PC-9 (cell line): ENCODE measurements around the gene PSMB7. TPM values are rescaled to one million over a fixed set of nuclear protein-coding genes. Genes with fewer than 3 reads are reported as not detected.

Experiments used
- BruUV-seq: library from RNA; stranded (reverse); fragments of 400-500 nt; replicated peaks from 2 replicates; lab custom pipeline; 2021; lab: Mats Ljungman, UMichigan
- CTCF ChIA-PET: fragments of 300-600 bp; sonication (Branson Sonifier 250); formaldehyde crosslinking; loops from one replicate; lab custom pipeline; 2022; ENCODE audit warnings: antibody characterized with exemption; lab: Charles Lee
- POLR2A ChIA-PET: fragments of 300-600 bp; sonication (Branson Sonifier 250); formaldehyde crosslinking; loops from one replicate; lab custom pipeline; 2022; ENCODE audit warnings: antibody characterized with exemption; ENCODE audit not compliant: unreplicated experiment; lab: Charles Lee
- DNase-seq, 2 experiments: peaks; one replicate each; pipeline versions ENCODE4 v3.0.0 to v3.0.0-alpha.2; 2015 to 2022; ENCODE audit warnings: mixed read lengths in 1 of 2
- H2AFZ ChIP-seq: fragments of 200-600 bp; sonication (generic); 2 replicates; pipeline ENCODE4 v1.8.1; 2017; ENCODE audit warnings: antibody characterized with exemption
- H3F3A ChIP-seq: fragments of 200-600 bp; sonication (generic); 2 replicates; pipeline ENCODE4 v1.8.1; 2017; ENCODE audit warnings: antibody characterized with exemption, mild to moderate bottlenecking, low read depth; ENCODE audit not compliant: insufficient read depth
- H3K27ac ChIP-seq: fragments of 200-600 bp; sonication (generic); 2 replicates; pipeline ENCODE4 v1.6.1; 2016; ENCODE audit warnings: mixed run types
- H3K27me3 ChIP-seq: fragments of 200-600 bp; sonication (generic); 2 replicates; pipeline ENCODE4 v1.6.1; 2016; ENCODE audit warnings: low read depth, mixed run types; ENCODE audit not compliant: insufficient read depth
- H3K36me3 ChIP-seq: fragments of 200-600 bp; sonication (generic); 2 replicates; pipeline ENCODE4 v1.6.1; 2016; ENCODE audit warnings: low read depth, mixed run types
- H3K4me1 ChIP-seq: fragments of 200-600 bp; sonication (generic); replicated peaks from 2 replicates; pipeline ENCODE4 v1.6.1; 2016; ENCODE audit warnings: mixed run types; ENCODE audit not compliant: insufficient read depth
- H3K4me2 ChIP-seq: fragments of 200-600 bp; sonication (generic); 2 replicates; pipeline ENCODE4 v1.6.1; 2017; ENCODE audit warnings: mixed run types
- H3K4me3 ChIP-seq: fragments of 200-600 bp; sonication (generic); 2 replicates; pipeline ENCODE4 v1.6.1; 2016; ENCODE audit warnings: mixed run types
- H3K79me2 ChIP-seq: fragments of 200-600 bp; sonication (generic); 2 replicates; pipeline ENCODE4 v1.6.1; 2017; ENCODE audit warnings: low read depth, mixed run types
- H3K9me2 ChIP-seq: fragments of 200-600 bp; sonication (generic); 2 replicates; pipeline ENCODE4 v1.8.1; 2017; ENCODE audit warnings: mild to moderate bottlenecking; ENCODE audit not compliant: insufficient read depth
- H3K9me3 ChIP-seq: fragments of 200-600 bp; sonication (generic); 2 replicates; pipeline ENCODE4 v1.8.1; 2016; ENCODE audit warnings: low read depth; ENCODE audit not compliant: insufficient read depth
- H4K20me1 ChIP-seq: fragments of 200-600 bp; sonication (generic); 2 replicates; pipeline ENCODE4 v1.8.1; 2017; ENCODE audit not compliant: insufficient read depth
- CTCF ChIP-seq: fragments of 200-600 bp; sonication (generic); conservative IDR thresholded peaks from 2 replicates; pipeline ENCODE4 v1.6.1; 2017; ENCODE audit warnings: mixed run types, antibody characterized with exemption, mild to moderate bottlenecking, moderate library complexity
- EZH2 ChIP-seq: fragments of 200-600 bp; sonication (generic); IDR thresholded peaks from 2 replicates; pipeline ENCODE4 v1.8.0; 2017; ENCODE audit warnings: antibody characterized with exemption, low read depth
- intact Hi-C: fragments of 100-400 bp; cut with micrococcal nuclease; formaldehyde crosslinking; loops from one replicate; pipeline ENCODE4 v1.10.0; 2022; ENCODE audit not compliant: unreplicated experiment
- total RNA-seq: library from RNA; stranded (reverse); gene quantifications from 2 replicates; pipeline ENCODE4 v1.2.3, GENCODE V29; 2021

The PSMB7 gene
- total RNA-seq, 1 experiment from 2014 or later, result 359 TPM

GRCh38 chr9:124342402-124342775 is 72.9 kb downstream of the PSMB7 start:
- DNase-seq, result no peak
- Histone ChIP-seq H3F3A (peaks cover 12% of the 10 kb centered on the region; the same call in 1 of the 2 replicates), H3K27me3 (no peaks in the 10 kb centered on the region), H3K9me2 (no peaks in the 10 kb centered on the region), H3K36me3 (no peaks in the 10 kb centered on the region), H3K4me3 (no peak overlapping the region), H3K27ac (peak overlapping the region; percentile 38), H3K4me1 (peaks cover 10% of the 10 kb centered on the region), H3K4me2 (peak overlapping the region; percentile 59), H3K9me3 (no peaks in the 10 kb centered on the region), H2AFZ (no peak overlapping the region), H3K79me2 (no peaks in the 10 kb centered on the region), H4K20me1 (peaks cover 12% of the 10 kb centered on the region)
- no TSS peak for BruUV-seq
- ChIA-PET CTCF (interaction anchor here (0.6 kb wide), 1 partner anchor 796 kb away, joined by 3 read pairs; no protein-coding TSS in a partner anchor), POLR2A (interaction anchor here (0.5 to 0.7 kb wide), 3 partner anchors 9 to 15 kb away, joined by 3 to 5 read pairs (median 3); no protein-coding TSS in a partner anchor)
- intact Hi-C loops, result no loop called here
- no peak for TF ChIP-seq EZH2
- no peak for TF ChIP-seq CTCF

GRCh38 chr9:124341455-124342170 is 73.6 kb downstream of the PSMB7 start:
- ChIA-PET CTCF (interaction anchor here (0.6 kb wide), 1 partner anchor 795 kb away, joined by 3 read pairs; no protein-coding TSS in a partner anchor), POLR2A (no interaction called here)
- H3K27ac ChIP-seq, result no peak overlapping the region
- H3K9me2 ChIP-seq, result no peaks in the 10 kb centered on the region
- intact Hi-C loops, result no loop called here
- no peak overlapping the region for H3K4me2 ChIP-seq
- peaks cover 10% of the 10 kb centered on the region for H3K4me1 ChIP-seq
- H3K79me2 ChIP-seq, result no peaks in the 10 kb centered on the region
- H3K9me3 ChIP-seq, result no peaks in the 10 kb centered on the region
- TF ChIP-seq EZH2, result no peak
- no peak for TF ChIP-seq CTCF
- no peaks in the 10 kb centered on the region for H3K36me3 ChIP-seq
- no peak overlapping the region for H2AFZ ChIP-seq
- H3K4me3 ChIP-seq, result no peak overlapping the region
- BruUV-seq, result no TSS peak
- no peaks in the 10 kb centered on the region for H3K27me3 ChIP-seq
- peaks cover 17% of the 10 kb centered on the region; the same call in 1 of the 2 replicates for H3F3A ChIP-seq
- DNase-seq, result no peak
- peaks cover 12% of the 10 kb centered on the region for H4K20me1 ChIP-seq

- Histone ChIP-seq H3K36me3 (no peaks in the 10 kb centered on the region), H3K79me2 (no peaks in the 10 kb centered on the region), H3K4me2 (no peak overlapping the region), H2AFZ (no peak overlapping the region), H3K4me1 (peaks cover 10% of the 10 kb centered on the region), H3K9me2 (no peaks in the 10 kb centered on the region), H4K20me1 (peaks cover 12% of the 10 kb centered on the region), H3K4me3 (no peak overlapping the region), H3K9me3 (no peaks in the 10 kb centered on the region), H3K27me3 (no peaks in the 10 kb centered on the region), H3F3A (peaks cover 17% of the 10 kb centered on the region; the same call in 1 of the 2 replicates), H3K27ac (no peak overlapping the region)
- CTCF ChIA-PET, result no interaction called here
- intact Hi-C loops, result no loop called here
- BruUV-seq, result no TSS peak
- POLR2A ChIA-PET, result no interaction called here
- no peak for DNase-seq
- TF ChIP-seq EZH2 (no peak), CTCF (no peak)
Observed at GRCh38 chr9:124340219-124341069, 74.8 kb downstream of the PSMB7 start.
